DMS79 treated with DMSO at 0.1 percent for 48 hours (cell line): ENCODE results near the gene NCAN.
"Not testable (repeated sequence)": the region's sequence is repeated elsewhere in the genome, so short reads cannot be mapped to it uniquely, and the experiment has no call there.

ENCODE experiments used
- DNase-seq: peaks from one replicate; lab custom pipeline; 2025; lab: John Stamatoyannopoulos, UW

Gene NCAN

DNA sequence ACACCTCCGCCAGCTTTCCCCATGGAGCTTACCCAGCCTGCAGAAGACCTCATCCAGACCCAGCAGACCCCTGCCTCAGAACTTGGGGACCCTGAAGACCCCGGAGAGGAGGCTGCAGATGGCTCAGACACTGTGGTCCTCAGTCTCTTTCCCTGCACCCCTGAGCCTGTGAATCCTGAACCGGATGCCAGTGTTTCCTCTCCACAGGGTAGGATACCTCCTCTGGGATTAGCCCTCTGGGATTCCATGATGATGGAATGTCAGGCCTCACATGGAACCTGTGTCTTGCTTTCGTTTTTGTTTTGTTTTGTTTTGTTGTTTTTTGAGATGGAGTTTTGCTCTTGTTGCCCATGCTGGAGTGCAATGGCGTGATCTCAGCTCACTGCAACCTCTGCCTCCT lies 17.8 kb upstream of the NCAN start:
- DNase-seq = no peak

DNA sequence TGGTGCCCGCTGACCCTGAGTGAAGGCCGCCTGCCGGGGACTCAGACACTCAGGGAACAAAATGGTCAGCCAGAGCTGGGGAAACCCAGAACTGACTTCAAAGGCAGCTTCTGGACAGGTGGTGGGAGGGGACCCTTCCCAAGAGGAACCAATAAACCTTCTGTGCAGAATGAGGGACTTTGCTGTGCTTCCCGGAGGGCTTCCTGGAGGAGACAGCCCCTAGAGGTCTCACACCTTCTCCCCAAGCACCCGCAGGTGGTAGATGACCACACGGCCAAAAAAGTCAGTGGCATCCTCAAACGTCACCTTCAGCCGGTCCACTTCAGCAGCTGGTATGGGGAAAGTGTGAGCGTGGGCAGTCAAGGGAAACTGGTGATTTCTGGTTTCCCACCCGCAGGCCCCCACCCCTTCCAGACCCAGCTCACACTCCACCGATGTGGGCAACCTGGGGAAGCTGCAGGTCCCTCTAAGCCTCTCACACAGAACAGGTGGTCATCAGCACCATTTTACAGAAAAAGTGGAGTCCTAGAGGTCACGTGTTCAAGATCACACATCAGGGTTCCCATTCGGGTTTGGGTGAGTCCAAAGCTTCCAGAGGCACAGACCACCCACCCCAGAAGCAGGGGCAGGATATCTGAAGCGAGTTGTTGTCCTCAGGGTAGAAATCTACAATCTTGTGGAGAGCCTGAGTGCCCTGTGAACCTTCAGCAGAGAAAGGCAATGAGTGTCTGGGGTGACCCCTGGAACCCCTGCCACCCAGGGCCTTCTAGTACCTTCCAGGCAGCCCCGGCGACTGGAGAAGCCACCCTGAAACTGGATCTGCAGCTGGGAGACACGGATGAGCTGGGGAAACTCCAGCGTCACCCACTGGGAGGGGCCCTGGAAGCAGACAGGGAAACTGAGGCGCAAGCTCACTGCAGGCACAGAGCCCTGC lies 9.8 kb upstream of the NCAN start:
- DNase-seq = no peak

DNA sequence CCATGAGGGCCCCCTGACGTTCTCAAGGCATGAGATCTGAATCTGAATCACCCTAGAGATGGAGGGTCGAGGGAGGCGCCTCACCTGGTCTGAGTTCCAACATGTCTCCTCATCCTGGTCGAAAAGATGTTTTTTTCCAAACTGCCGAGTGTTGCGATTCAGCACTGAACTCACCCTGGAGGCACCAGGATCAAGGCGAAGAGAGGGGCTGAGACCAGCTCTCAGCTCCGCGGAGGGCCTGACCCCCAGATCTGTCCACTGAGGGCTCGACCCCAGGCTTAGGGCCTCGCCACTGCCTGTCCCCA lies 9.1 kb upstream of the NCAN start:
- DNase-seq = no peak

DNA sequence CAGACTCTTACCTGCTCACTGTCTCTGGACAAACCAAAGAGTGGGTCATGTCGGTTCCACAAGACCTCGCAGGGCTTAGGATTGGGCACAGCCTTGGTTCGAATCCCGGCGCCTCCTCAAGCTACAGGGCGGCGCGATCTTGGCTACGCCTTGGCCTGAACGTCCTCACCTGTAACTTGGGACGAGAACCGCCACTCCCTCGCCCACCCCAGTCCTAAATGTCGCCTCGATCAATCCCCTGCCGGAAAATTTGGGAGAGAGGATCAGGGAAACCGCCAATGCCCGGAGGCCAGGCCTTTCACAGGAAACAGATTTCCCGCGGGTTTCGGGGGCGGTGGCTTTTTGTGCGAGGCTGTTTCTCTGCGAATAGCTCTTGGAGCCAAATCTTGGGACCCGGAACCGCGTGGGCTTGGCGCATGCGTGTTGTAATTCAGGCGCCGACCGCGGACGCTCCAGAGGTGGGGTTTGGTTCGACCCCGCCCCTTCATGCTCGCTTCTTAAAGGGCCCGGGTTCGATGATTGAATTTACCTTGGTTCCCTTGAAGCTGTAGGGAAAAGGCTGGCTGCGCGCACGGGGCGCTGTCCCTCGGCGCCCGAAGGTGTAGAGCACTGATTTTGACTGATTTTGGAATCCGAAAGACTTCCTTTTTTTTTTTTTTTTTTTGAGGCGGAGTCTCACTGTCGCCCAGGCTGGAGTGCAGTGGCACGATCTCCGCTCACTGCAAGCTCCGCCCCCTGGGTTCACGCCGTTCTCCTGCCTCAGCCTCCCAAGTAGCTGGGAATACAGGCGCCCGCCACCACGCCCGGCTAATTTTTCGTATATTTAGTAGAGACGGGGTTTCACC lies 8.5 kb upstream of the NCAN start, which contains the start of gene NR2C2AP:
TSS of gene NR2C2AP (minus strand) at position 403 of the 845 bp plus-strand sequence. CDS start at position 49, 354 bp downstream.
- DNase-seq = peak; percentile 85

DNA sequence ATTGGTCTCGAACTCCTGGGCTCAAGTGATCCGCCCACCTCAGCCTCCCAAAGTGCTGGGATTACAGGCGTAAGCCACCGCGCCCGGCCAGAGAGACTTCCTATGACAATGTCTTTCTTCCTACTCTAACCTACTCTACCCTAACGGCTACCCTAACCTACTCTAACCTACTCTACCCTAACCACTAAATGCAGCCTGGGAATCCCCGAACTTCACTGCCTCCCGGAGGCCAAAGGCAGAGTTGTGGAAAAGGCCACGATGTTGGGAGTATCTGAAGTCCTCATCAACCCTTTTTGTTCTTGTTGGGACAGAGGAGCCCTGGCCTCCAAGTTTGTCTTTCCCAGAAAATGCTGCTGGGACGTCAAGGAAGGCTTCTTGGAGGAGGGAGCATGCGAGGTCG lies 7.6 kb upstream of the NCAN start:
- no peak for DNase-seq

DNA sequence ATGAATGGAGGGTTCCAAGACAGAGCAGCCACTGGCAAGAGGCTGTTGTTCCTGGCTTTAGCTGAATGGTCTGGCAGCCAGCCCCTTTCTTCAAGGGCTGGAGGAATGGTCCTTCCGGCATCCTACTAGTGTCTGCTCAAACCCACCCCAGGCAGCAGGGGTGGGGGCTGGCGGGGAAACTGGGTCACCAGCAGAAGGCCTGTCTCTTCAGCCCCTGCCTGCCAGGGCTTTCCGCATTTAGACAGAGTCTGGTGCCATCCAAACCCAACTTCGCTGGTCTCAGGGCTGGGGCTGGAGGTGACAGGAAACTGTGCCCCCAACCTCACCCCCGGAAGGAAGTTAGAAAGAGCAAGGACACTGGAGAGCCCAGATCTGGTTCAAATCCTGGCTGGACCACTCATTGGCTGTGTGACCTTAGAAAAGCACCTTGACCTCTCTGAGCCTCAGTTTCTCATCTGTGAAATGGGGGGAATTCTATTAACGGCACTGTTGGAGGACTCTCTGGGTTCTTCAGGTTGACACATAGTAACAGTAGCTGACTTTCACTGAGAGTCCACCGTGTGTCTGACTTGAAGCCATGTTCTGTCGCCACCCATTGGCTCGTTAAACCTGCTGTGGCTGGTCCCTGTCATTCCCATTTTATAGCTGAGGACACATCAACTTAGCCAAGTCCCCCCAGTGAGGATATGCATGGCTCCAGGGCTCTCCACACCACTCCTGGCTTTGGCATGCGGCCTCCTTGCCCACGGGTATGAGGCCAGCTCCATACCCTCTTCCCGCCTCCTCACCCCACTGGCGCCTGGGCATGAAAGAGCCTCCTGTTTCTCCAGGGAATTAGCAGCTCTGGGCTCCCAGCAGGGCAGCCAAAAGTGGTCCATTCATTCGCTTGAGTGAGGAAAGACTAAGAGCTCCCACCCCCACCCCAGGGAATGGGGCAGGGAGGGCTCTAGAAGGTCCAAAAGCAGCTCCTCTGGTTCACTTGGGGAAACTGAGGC lies 6.0 kb upstream of the NCAN start:
- no peak for DNase-seq

DNA sequence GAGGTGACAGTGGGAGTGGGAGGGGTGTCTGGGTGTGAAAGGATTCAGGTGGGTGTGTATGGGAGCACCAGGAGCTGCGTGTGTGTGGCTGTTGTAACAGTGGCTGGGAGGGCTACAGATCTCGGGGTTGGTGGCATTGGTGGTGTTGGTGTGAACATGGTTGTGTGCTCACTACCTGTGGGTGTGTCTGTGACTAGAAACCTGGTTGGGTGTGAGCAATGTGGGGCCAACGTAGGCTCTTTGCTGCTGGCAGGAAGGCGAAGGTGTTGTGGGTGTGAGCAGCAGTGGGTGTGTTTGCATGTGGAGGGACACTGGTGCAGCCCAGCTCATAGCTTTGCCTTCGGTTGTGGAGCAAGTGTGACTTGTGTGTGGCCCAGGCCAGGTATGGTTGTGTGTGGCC lies 4.8 kb upstream of the NCAN start:
- no peak for DNase-seq

DNA sequence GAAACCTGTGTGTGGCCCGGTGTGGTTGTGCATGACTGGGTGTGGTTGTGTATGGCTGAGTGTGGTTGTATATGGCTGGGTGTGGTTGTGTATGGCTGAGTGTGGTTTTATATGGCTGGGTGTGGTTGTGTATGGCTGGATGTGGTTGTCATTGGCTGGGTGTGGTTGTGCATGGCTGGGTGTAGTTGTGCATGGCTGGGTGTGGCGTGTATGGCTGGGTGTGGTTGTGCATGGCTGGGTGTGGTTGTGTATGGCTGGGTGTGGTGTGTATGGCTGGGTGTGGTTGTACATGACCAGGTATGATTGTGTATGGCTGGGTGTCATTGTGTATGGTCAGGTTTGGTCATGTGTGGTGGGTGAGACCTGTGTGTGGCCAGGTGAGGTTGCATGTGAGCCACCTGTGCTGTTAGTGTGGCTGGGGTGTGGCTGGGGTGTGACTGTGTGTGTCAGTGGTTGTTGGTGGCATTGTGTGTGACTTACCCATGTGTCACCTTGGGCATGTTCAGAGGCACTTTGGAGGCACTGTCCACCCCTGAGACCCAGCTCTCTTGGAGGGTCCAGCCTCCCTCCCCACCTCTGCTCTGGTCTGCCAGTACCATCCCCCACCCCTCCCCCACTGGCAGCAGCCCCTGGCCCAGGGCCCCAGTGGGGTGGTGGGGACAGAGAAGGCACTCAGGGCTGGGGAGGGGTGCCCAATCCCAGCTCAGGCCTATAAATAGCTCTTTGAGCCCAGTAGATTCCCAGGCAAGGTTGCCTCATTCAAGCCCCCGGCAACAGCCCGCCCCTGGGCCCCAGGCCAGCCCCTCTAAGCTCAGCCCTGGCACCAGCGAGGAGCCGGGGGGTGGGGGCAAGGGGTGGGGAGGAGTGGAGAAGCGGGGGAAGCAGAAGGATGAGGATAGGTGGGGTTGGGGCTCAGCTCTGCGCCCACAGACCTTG lies 3.9 kb upstream of the NCAN start:
- no peak for DNase-seq

DNA sequence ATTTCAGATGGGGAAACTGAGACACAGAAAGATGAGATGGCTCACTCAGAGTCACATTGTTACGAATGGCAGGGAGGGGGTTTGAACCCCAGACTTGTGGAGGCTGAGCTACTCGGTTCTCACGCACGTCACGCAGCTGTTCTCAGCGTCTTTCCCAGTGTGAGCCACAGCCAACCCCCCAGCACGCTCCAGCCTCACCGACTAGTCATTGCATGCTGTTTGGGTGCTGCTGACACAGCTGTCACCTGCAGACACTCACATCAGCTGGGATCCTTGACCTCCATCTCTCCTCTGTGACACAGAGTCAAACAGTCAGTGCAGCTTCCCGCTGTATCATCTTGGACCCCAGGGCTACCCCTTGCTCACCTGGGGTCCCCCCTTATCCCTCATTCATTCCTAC lies 2.4 kb upstream of the NCAN start:
- DNase-seq = peak; percentile 27

DNA sequence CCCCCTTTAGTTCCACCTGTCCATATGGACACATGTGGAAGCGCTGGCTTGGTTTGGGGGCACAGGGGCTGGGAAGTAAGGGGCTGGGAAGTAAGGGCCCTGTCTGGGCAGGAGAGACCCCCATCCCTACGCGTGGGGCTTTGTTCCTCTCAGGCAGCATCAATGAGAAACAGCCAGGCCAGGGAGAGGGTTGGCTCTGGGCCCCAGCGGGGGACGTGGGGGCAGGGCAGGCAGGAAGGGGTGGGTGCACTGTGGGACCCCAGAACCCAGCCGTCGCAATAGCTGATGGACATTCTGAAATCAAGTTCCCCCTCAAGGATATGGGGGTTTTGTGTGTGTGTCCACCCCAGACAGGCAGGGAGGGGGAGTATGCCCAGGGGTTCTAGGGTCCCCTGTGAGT lies 1.2 kb downstream of the NCAN start:
- DNase-seq = no peak

DNA sequence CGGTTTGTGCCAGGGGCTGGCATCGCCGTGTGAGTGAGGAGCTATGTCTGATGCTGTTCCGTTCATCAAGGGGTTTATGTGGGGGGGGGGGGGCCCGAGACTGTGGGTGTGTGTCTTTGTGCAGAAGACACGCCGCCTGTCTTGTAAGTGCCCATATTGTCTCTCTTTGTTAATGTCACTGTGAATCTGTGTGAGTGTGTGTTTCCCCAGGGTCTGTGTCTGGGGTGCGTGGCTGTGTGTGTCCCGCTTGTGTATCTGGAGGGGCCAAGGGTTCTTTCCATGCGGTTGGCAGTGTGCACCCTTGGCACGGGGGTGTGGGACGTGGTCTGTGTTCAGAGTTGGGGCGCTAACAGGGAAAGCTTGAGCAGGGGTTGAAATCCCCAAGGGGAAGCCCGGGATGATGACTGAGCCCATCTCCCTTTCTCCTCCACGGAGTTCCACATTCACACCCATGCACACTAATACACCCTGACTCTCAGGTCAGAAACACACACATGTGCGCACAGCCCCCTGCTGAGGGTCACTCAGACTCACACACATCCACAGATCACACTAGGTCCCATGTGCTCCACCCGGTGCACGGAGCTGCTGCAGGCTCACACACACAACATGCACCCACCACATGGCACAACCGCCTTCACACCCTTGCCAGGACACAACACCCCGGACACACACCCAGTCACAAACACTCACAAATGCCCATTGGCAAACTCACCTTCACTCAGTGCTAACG lies 1.8 kb downstream of the NCAN start:
- DNase-seq = no peak

DNA sequence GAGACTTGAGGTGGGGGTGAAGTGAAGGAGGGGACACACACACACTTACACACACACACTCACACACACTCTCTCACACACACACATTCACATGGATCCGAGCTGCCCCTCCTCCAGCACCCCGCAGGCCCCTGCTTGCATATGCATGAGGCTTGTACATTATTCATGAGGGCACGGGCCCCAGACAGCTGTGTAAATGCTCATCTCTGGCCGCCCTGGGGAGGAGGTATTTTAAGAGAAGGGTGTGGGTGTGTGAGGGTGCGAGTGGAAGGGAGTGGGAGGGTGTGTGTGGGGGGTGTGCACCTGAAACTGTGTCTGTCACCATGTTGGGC lies 2.4 kb downstream of the NCAN start:
- no peak for DNase-seq

DNA sequence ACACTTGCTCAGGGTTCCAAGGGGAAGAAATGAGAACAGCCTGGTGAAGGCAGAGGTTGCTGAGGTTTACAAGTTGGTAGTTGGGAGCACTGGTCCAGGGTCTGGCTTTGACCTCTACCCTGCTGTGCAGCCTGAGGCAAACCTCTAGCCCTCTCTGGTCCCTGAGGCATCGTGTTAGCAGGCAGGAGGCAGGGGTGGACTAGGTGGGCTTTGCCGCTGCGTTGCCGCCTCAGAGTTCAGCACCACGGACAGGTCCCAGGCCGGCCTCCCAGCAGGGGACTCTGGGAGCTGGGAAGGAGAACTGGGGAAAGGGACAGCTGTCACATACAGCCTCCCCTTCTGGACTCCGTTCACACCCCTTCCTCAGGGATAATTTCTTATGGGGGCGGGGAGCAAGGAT lies 3.1 kb downstream of the NCAN start:
- DNase-seq = no peak

DNA sequence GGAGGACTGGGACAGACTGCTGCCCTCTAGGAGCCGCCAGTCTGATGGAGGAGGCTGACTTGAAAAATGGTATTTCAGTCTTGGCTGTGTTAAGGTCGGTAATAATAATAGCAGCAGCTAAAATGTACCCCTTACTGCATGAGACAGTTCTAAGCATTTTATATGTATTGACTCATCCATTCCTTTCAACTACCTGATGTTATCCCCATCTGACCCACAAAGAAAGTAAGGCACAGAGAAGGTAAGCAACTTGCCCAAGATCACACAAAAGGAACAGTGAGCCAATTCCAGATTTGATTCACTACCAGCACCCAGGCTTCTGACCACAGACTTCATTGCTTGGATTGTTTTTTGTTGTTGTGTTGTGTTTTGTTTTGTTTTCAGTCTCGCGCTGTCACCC lies 4.0 kb downstream of the NCAN start:
- no peak for DNase-seq

DNA sequence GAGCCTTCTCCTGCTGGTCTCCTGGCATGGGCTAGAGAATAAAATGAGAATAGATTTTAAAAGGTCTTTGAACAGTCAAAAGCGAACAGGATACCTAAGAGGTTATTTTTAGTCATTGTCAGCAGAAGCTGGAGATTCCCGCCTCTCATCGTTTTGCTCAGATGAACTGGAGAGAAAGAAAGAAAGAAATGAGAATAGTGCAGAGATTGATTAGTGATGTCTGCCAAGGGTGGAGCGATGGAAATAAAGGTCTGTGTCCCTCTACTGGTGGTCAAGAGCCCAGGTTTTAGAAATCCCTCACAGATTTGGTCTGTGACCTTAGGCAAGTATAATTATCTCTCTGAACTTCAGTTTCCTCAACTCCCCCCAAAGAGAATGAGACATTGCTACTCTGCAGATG lies 5.3 kb downstream of the NCAN start:
- no peak for DNase-seq

DNA sequence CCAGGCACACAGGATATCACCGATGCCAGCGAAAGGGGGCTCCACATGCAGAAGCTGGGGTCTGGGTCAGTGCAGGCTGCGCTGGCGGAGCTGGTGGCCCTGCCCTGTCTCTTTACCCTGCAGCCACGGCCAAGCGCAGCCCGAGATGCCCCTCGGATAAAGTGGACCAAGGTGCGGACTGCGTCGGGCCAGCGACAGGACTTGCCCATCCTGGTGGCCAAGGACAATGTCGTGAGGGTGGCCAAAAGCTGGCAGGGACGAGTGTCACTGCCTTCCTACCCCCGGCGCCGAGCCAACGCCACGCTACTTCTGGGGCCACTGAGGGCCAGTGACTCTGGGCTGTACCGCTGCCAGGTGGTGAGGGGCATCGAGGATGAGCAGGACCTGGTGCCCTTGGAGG lies 7.2 kb downstream of the NCAN start:
- DNase-seq = no peak

DNA sequence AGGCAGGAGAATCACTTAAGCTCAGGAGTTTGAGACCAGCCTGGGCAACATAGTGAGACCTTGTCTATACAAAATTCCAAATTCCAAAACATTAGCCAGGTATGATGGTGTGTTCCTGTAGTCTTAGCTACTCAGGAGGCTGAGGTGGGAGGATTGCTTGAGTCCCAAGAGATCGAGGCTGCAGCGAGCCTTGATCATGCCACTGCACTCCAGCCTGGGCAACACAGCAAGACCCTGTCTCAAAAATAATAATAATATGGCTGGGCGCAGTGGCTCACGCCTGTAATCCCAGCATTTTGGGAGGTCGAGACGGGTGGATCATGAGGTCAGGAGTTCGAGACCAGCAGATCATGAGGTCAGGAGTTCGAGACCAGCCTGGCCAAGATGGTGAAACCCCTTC lies 9.2 kb downstream of the NCAN start:
- DNase-seq = not testable (repeated sequence)

DNA sequence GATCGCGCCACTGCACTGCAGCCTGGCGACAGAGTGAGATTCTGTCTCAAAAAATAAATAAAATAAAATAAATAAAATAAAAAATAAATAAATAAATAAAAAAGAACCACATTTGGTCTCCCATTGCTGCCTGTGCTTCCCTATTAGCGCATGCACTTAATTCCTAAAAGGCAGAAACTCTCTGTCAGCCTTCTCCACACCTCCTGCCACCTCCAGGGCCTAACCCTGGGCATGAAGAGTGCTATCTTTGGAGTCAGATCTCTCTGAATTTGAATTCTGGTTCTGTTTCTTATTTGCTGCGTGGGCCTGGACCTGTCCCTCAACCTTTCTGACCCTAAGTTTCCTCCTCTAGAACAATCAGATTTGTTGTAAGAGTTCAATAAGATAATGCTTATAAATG lies 11.3 kb downstream of the NCAN start:
- DNase-seq = no peak

DNA sequence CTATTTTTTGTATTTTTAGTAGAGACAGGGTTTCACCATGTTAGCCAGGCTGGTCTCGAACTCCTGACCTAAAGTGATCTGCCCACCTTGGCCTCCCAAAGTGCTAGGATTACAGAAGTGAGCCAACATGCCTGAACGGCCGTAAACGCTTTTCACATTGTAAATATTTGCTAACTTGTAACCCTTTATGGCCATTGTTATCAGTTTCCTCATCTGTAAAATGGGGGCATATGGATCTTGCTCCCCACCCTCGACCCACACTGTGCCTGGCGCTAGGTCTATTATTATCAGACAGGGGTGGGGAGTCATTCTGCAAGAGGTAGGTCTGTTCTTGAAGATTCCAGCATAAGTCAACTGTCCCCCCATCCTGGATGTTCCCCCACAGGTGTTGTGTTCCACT lies 11.9 kb downstream of the NCAN start:
- DNase-seq = no peak

DNA sequence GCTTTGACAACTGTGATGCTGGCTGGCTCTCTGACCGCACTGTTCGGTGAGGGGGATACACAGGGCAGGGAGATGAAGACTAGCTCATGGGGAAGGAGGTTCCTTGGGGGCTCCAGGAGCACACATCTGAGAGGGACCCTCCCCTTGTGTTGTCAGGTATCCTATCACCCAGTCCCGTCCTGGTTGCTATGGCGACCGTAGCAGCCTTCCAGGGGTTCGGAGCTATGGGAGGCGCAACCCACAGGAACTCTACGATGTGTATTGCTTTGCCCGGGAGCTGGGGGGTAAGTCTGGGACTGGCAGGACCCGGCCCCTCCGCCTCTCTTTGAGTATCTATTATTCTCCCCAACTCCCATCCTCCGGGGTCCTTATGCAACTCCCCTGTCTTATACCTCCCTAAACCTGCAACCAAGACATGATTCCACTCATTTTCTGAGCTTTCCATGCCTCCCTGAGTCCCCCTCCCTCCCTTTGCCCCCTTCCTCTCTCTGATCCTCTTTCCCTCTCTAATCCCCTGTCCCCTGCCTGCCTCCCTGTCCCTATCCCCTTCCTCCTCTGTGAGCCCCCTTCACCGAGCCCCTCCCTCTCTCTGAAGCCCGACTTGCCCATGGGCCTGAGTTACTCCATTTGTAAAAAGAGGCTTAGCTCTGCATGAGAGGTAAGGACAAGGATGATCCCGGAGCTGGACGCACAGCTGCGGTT lies 12.5 kb downstream of the NCAN start:
- DNase-seq = no peak
